HepG2 (cell line): ENCODE data around the gene PAFAH1B2. TPM values are rescaled to one million over a fixed set of nuclear protein-coding genes. Genes with fewer than 3 reads are reported as not detected.
A peak's percentile ranks its signal among the peaks of the same experiment; 100 is the strongest.

Experiments used
- ARNT ChIP-seq: fragments of 450-650 bp; IDR thresholded peaks from 2 replicates; pipeline ENCODE4 v1.6.1; 2017
- BCL6 ChIP-seq: IDR thresholded peaks from 2 replicates; pipeline ENCODE4 v1.6.1; 2016; ENCODE audit warnings: missing genetic modification reagents, missing compliant biosample characterization
- CBFB ChIP-seq: sonication (generic); formaldehyde crosslinking; IDR thresholded peaks from 2 replicates; pipeline ENCODE4 v1.4.0; 2020; ENCODE audit warnings: missing genetic modification reagents
- EED ChIP-seq: sonication (generic); formaldehyde crosslinking; IDR thresholded peaks from 2 replicates; pipeline ENCODE4 v1.5.0; 2020; ENCODE audit warnings: mild to moderate bottlenecking, missing genetic modification reagents
- FOXK1 ChIP-seq: sonication (generic); formaldehyde crosslinking; IDR thresholded peaks from 2 replicates; pipeline ENCODE4 v1.4.0; 2020; ENCODE audit warnings: low read depth, missing genetic modification reagents, borderline replicate concordance
- HES4 ChIP-seq: sonication (generic); formaldehyde crosslinking; IDR thresholded peaks from 2 replicates; pipeline ENCODE4 v1.9.0; 2021; ENCODE audit warnings: mild to moderate bottlenecking, missing genetic modification reagents, borderline replicate concordance
- HMG20B ChIP-seq: conservative IDR thresholded peaks from 2 replicates; pipeline ENCODE4 v1.6.1; 2016; ENCODE audit warnings: missing genetic modification reagents, missing compliant biosample characterization
- KDM2A ChIP-seq: sonication (generic); formaldehyde crosslinking; IDR thresholded peaks from 2 replicates; pipeline ENCODE4 v1.4.0; 2020; ENCODE audit warnings: low read depth, missing genetic modification reagents, borderline replicate concordance
- MLLT10 ChIP-seq: sonication (generic); formaldehyde crosslinking; IDR thresholded peaks from 2 replicates; pipeline ENCODE4 v1.4.0; 2020; ENCODE audit warnings: missing genetic modification reagents
- PHF21A ChIP-seq: sonication (generic); formaldehyde crosslinking; IDR thresholded peaks from 2 replicates; pipeline ENCODE4 v1.5.0; 2020; ENCODE audit warnings: mild to moderate bottlenecking, missing genetic modification reagents
- RARA ChIP-seq: IDR thresholded peaks from 2 replicates; pipeline ENCODE4 v1.6.1; 2016; ENCODE audit warnings: missing genetic modification reagents, missing compliant biosample characterization
- RBM22 ChIP-seq: fragments of 200-400 bp; formaldehyde crosslinking; optimal IDR thresholded peaks from 2 replicates; pipeline ENCODE3; 2017; ENCODE audit warnings: mild to moderate bottlenecking, low read length, moderate library complexity
- STAT5B ChIP-seq: sonication (generic); formaldehyde crosslinking; IDR thresholded peaks from 2 replicates; pipeline ENCODE4 v1.4.0; 2020; ENCODE audit warnings: missing genetic modification reagents
- STAT6 ChIP-seq: sonication (generic); formaldehyde crosslinking; IDR thresholded peaks from 2 replicates; pipeline ENCODE4 v1.4.0; 2020; ENCODE audit warnings: missing genetic modification reagents, mild to moderate bottlenecking, borderline replicate concordance
- TCF12 ChIP-seq, 2 experiments: fragments of 450-650 bp in 1 of 2; sonication (generic) in 1 of 2; formaldehyde crosslinking in 1 of 2; IDR thresholded peaks; 2 replicates each; pipeline versions ENCODE4 v1.6.1 to v1.8.0; 2017 to 2022; ENCODE audit warnings: antibody characterized with exemption in 1 of 2, mild to moderate bottlenecking in 1 of 2, missing genetic modification reagents in 1 of 2, moderate library complexity in 1 of 2
- TRIM22 ChIP-seq: fragments of 450-650 bp; IDR thresholded peaks from 2 replicates; pipeline ENCODE4 v1.6.1; 2017
- ZBTB21 ChIP-seq: sonication (generic); formaldehyde crosslinking; IDR thresholded peaks from 2 replicates; pipeline ENCODE4 v1.4.0; 2020; ENCODE audit warnings: missing genetic modification reagents
- ZBTB3 ChIP-seq: sonication (generic); formaldehyde crosslinking; IDR thresholded peaks from 2 replicates; pipeline ENCODE4 v1.4.0; 2020; ENCODE audit warnings: low read depth, mild to moderate bottlenecking, moderate library complexity, missing genetic modification reagents, borderline replicate concordance
- ZBTB7A ChIP-seq: sonication (generic); formaldehyde crosslinking; IDR thresholded peaks from 2 replicates; pipeline ENCODE4 v1.8.0; 2022; ENCODE audit warnings: mild to moderate bottlenecking, missing genetic modification reagents
- ZFP90 ChIP-seq: sonication (generic); formaldehyde crosslinking; IDR thresholded peaks from 2 replicates; pipeline ENCODE4 v1.8.0; 2022; ENCODE audit warnings: missing genetic modification reagents, mild to moderate bottlenecking, inconsistent platforms, borderline replicate concordance
- ZFYVE20 ChIP-seq: sonication (generic); formaldehyde crosslinking; IDR thresholded peaks from 2 replicates; pipeline ENCODE4 v1.8.0; 2023; ENCODE audit warnings: low read depth, mild to moderate bottlenecking, moderate library complexity, missing genetic modification reagents, borderline replicate concordance
- ZNF253 ChIP-seq: sonication (generic); formaldehyde crosslinking; IDR thresholded peaks from 2 replicates; pipeline ENCODE4 v1.8.0; 2022; ENCODE audit warnings: mild to moderate bottlenecking, missing genetic modification reagents, borderline replicate concordance
- ZNF333 ChIP-seq: sonication (generic); formaldehyde crosslinking; IDR thresholded peaks from 2 replicates; pipeline ENCODE4 v1.4.0; 2020; ENCODE audit warnings: mild to moderate bottlenecking, missing genetic modification reagents, borderline replicate concordance
- ZNF772 ChIP-seq: sonication (generic); formaldehyde crosslinking; IDR thresholded peaks from 2 replicates; pipeline ENCODE4 v1.5.0; 2020; ENCODE audit warnings: mild to moderate bottlenecking, missing genetic modification reagents
- ZNF841 ChIP-seq: sonication (generic); formaldehyde crosslinking; IDR thresholded peaks from 2 replicates; pipeline ENCODE4 v1.8.1; 2023; ENCODE audit warnings: missing genetic modification reagents, borderline replicate concordance
- polyA plus RNA-seq, 8 experiments: library from polyadenylated mRNA; depleted of rRNA in 3 of 8; stranded (reverse) in 7 of 8; unstranded in 1 of 8; fragments of >200 nt; fragmentation: Illumina TruSeq in 4 of 8; extraction: Trizol in 4 of 8; gene quantifications; 2 replicates each; pipeline versions ENCODE4 v1.2.1 to v1.2.3, GENCODE V29; 2011 to 2016; ENCODE audit warnings: low read depth in 4 of 8, missing spikeins in 1 of 8, mixed read lengths in 1 of 8; ENCODE audit not compliant: insufficient read depth in 1 of 8
- total RNA-seq, 5 experiments: library from RNA; depleted of rRNA; stranded (reverse); fragments of >200 nt; fragmentation: Illumina TruSeq; extraction: Trizol; gene quantifications; 2 replicates each; pipeline ENCODE4 v1.2.3, GENCODE V29; 2016; ENCODE audit warnings: low read depth in 1 of 5
- TF ChIP-seq, protein P1 (sequence below): fragments of 450-650 bp; IDR thresholded peaks from 2 replicates; pipeline ENCODE4 v1.6.1; 2016

The PAFAH1B2 gene
- total and polyA plus RNA-seq, 2 of the 13 experiments (the other 11 are each of a cell fraction or from before 2014, with no cell fraction given): 28.8 to 104 TPM

DNA sequence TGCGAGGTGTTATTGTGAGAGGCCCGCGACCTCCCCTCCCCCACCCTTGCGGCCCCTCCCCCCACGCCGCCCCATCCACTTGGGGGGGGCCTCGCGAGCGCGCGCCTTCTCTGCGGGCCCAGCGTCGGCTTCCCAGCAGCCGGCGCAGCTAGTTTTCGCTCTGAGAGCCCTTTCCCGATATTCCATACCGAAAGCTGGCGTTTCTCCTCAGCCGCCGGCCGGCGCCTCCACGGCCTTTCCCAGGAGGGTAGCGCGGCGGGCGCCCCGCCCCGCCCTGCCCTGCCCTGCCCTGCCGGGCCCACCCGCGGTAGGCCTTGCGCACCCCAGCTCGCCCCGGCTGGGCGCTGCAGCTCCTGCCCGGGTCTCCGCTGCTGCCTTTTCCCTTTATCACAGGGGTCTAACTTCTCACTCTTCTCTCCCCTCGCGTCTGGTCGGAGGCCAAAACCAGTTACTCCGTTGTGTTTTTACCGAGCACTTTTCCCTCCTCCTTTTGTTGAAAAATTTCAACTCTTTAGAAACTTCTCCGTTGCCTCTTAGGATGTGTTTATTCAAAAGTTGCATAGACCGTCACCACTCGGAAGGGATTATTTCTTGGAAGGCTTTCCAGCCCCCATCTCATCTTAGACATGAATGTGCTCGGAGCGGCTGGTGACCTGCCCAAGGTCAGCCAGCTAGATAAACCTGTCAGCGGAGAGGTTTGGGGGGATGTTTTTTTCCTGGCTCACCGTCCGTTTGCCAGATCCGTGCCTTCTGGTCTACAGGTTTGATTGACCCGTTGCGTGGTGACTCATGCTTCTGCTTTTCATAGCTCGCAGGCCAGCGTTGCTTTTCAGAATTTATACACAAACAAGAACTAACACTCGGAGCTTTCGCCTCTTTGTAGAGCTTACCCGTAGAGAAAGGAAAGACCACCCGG is 648 bp downstream of the PAFAH1B2 start (continued):
- TF ChIP-seq ZBTB3 (no peak), ZNF772 (CRISPR knock-in tag) (no peak), MLLT10 (CRISPR knock-in tag) (no peak), PHF21A (CRISPR knock-in tag) (no peak), HMG20B (CRISPR knock-in tag) (no peak), RBM22 (no peak), CBFB (no peak), TCF12 (IDR thresholded peaks at IDR 0.05) (no peak), TCF12 (CRISPR knock-in tag; IDR thresholded peaks at IDR 0.05) (no peak), FOXK1 (CRISPR knock-in tag) (no peak), BCL6 (CRISPR knock-in tag) (0 out of 2 replicates have a peak, but pooled peaks have one; percentile 6), KDM2A (CRISPR knock-in tag) (no peak), ZFP90 (no peak), ZBTB21 (CRISPR knock-in tag) (no peak), ARNT (no peak), ZBTB7A (CRISPR knock-in tag) (no peak), EED (no peak), ZNF253 (CRISPR knock-in tag) (no peak), RARA (0 out of 2 replicates have a peak, but pooled peaks have one; percentile 7), HES4 (CRISPR knock-in tag) (no peak), ZFYVE20 (CRISPR knock-in tag) (no peak), TRIM22 (no peak), STAT6 (CRISPR knock-in tag) (no peak), ZNF333 (no peak; the same call in 1 of the 2 replicates), STAT5B (CRISPR knock-in tag) (no peak), ZNF841 (CRISPR knock-in tag) (no peak)
- TF ChIP-seq, protein P1, sequence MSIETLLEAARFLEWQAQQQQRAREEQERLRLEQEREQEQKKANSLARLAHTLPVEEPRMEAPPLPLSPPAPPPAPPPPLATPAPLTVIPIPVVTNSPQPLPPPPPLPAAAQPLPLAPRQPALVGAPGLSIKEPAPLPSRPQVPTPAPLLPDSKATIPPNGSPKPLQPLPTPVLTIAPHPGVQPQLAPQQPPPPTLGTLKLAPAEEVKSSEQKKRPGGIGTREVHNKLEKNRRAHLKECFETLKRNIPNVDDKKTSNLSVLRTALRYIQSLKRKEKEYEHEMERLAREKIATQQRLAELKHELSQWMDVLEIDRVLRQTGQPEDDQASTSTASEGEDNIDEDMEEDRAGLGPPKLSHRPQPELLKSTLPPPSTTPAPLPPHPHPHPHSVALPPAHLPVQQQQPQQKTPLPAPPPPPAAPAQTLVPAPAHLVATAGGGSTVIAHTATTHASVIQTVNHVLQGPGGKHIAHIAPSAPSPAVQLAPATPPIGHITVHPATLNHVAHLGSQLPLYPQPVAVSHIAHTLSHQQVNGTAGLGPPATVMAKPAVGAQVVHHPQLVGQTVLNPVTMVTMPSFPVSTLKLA: no peak
